Right renal pelvis (tissue), 4 donors: ENCODE data around the gene NUCB1. TPM values are rescaled to one million over a fixed set of nuclear protein-coding genes. Genes with fewer than 3 reads are reported as not detected.
A peak's percentile ranks its signal among the peaks of the same experiment; 100 is the strongest.

Experiments used
- DNase-seq, 4 donors: peaks; one replicate each; pipeline ENCODE4 v3.0.0-alpha.2; 2013; ENCODE audit warnings: low read depth in 4 of 4, low spot score in 3 of 4, missing footprints in 1 of 4
- polyA plus RNA-seq, 4 donors: library from polyadenylated mRNA; unstranded; fragments of 120-200 nt; gene quantifications; one replicate each; pipeline ENCODE4 v1.2.1, GENCODE V29; 2013; ENCODE audit not compliant: insufficient read length in 4 of 4

NUCB1 gene
- polyA plus RNA-seq, 4 donors: 273 to 369 (median 280) TPM

- DNase-seq: no peak
These were observed 70.1 kb downstream of the NUCB1 start for GRCh38 chr19:48970139-48970766.

DNA sequence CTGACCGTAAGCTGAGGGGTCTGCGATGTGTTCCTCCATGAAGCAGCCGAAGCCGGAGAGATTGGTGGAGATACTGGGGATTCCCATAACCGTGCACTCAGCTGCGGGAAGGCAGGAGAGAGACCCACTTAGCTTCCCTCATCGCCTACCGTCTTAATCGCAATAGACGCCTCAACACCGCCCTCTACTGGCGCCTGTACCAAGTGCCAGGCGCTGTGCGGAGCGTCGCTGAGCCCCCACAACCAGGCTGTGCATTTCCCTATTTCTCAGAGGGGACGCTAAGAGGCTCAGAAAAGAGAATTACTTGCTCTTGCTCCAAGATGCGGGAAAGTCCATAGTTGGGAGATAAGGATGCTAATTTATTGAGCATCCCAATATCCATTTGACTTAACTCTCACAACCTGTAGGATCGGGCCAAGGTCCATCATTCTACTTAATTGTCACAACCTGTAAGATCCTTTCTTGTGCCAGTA is 70.8 kb downstream of the NUCB1 start:
- DNase-seq: peak in 2 of 4 donors; percentile 76

Other genes with a start within 250 kb of the NUCB1 start
- 1 to 10 TPM in 1 of 4 donors, under 1 TPM in 3; 0.53 to 1.6 (median 0.77) TPM for gene NTN5, start 227.3 kb upstream of the NUCB1 start, polyA plus RNA-seq
- gene FUT2, start 204.3 kb upstream of the NUCB1 start, polyA plus RNA-seq: 1 to 10 TPM; 1.8 to 3.4 (median 2.2) TPM
- gene MAMSTR, start 180.6 kb upstream of the NUCB1 start, polyA plus RNA-seq: 1 to 10 TPM; 4.8 to 7.8 (median 6.5) TPM
- gene RASIP1, start 159.7 kb upstream of the NUCB1 start, polyA plus RNA-seq: 10 to 100 TPM; 12.1 to 18.7 (median 13.5) TPM
- gene IZUMO1, start 153.4 kb upstream of the NUCB1 start, polyA plus RNA-seq: 1 to 10 TPM in 1 of 4 donors, under 1 TPM in 3; 0.36 to 1.0 (median 0.52) TPM
- gene FUT1, start 147.7 kb upstream of the NUCB1 start, polyA plus RNA-seq: 1 to 10 TPM; 3.1 to 3.7 (median 3.4) TPM
- not detected for gene FGF21, start 144.8 kb upstream of the NUCB1 start, polyA plus RNA-seq
- gene BCAT2, start 89.3 kb upstream of the NUCB1 start, polyA plus RNA-seq: 10 to 100 TPM; 34.5 to 46.3 (median 38.8) TPM
- gene HSD17B14, start 63.8 kb upstream of the NUCB1 start, polyA plus RNA-seq: 10 to 100 TPM; 25.9 to 44.8 (median 33.1) TPM
- 10 to 100 TPM; 20.4 to 28.7 (median 21.8) TPM for gene PLEKHA4, start 31.7 kb upstream of the NUCB1 start, polyA plus RNA-seq
- gene PPP1R15A, start 27.9 kb upstream of the NUCB1 start, polyA plus RNA-seq: 10 to 100 TPM; 35.7 to 41.1 (median 36.2) TPM
- gene TULP2, start 1.6 kb upstream of the NUCB1 start, polyA plus RNA-seq: 1 to 10 TPM in 1 of 4 donors, under 1 TPM in 3; 0.64 to 1.2 (median 0.85) TPM
- 10 to 100 TPM in 1 of 4 donors, 1 to 10 TPM in 3; 4.9 to 11.6 (median 6.8) TPM for gene DHDH, start 33.4 kb downstream of the NUCB1 start, polyA plus RNA-seq
- 10 to 100 TPM; 72.5 to 91.2 (median 79.4) TPM for gene BAX, start 54.6 kb downstream of the NUCB1 start, polyA plus RNA-seq
- 1,000 to 10,000 TPM; 2,163 to 3,232 (median 2,621) TPM for gene FTL, start 65.0 kb downstream of the NUCB1 start, polyA plus RNA-seq
- gene GYS1, start 93.0 kb downstream of the NUCB1 start, polyA plus RNA-seq: 10 to 100 TPM; 40.5 to 47.3 (median 41.6) TPM
- 100 to 1,000 TPM in 1 of 4 donors, 10 to 100 TPM in 3; 77.1 to 105 (median 82.6) TPM for gene RUVBL2, start 93.6 kb downstream of the NUCB1 start, polyA plus RNA-seq
- gene LHB, start 116.8 kb downstream of the NUCB1 start, polyA plus RNA-seq: under 1 TPM in 1 of 4 donors, not detected in 3; 0.26 TPM
- not detected for gene CGB3, start 124.0 kb downstream of the NUCB1 start, polyA plus RNA-seq
- under 1 TPM in 1 of 4 donors, not detected in 3; 0.10 TPM for gene CGB2, start 131.6 kb downstream of the NUCB1 start, polyA plus RNA-seq
- not detected for gene CGB1, start 136.6 kb downstream of the NUCB1 start, polyA plus RNA-seq
- gene CGB5, start 143.5 kb downstream of the NUCB1 start, polyA plus RNA-seq: under 1 TPM in 2 of 4 donors, not detected in 2; 0.13 to 0.29 TPM
- gene CGB8, start 148.8 kb downstream of the NUCB1 start, polyA plus RNA-seq: under 1 TPM in 2 of 4 donors, not detected in 2; 0.12 to 0.51 TPM
- gene CGB7, start 157.4 kb downstream of the NUCB1 start, polyA plus RNA-seq: 1 to 10 TPM in 2 of 4 donors, under 1 TPM in 2; 0.79 to 1.9 (median 1.3) TPM
- gene NTF4, start 164.5 kb downstream of the NUCB1 start, polyA plus RNA-seq: 1 to 10 TPM; 3.0 to 4.6 (median 3.7) TPM
- gene KCNA7, start 172.4 kb downstream of the NUCB1 start, polyA plus RNA-seq: under 1 TPM in 3 of 4 donors, not detected in 1; 0.03 to 0.07 (median 0.06) TPM
- gene SNRNP70, start 185.1 kb downstream of the NUCB1 start, polyA plus RNA-seq: 100 to 1,000 TPM; 317 to 333 (median 329) TPM
- 1 to 10 TPM; 7.7 to 8.9 (median 8.2) TPM for gene LIN7B, start 214.1 kb downstream of the NUCB1 start, polyA plus RNA-seq
- 1 to 10 TPM in 1 of 4 donors, under 1 TPM in 3; 0.59 to 1.2 (median 0.86) TPM for gene C19orf73, start 218.8 kb downstream of the NUCB1 start, polyA plus RNA-seq
- 1 to 10 TPM; 5.5 to 9.4 (median 6.0) TPM for gene PPFIA3, start 219.2 kb downstream of the NUCB1 start, polyA plus RNA-seq